ENCODE measurements around the gene HBQ1. TPM values are rescaled to one million over a fixed set of nuclear protein-coding genes. Genes with fewer than 3 reads are reported as not detected.
"Not testable (repeated sequence)": the region's sequence is repeated elsewhere in the genome, so short reads cannot be mapped to it uniquely, and the experiment has no call there.

HBQ1 gene
- total RNA-seq, 1 donor: not detected

DNA sequence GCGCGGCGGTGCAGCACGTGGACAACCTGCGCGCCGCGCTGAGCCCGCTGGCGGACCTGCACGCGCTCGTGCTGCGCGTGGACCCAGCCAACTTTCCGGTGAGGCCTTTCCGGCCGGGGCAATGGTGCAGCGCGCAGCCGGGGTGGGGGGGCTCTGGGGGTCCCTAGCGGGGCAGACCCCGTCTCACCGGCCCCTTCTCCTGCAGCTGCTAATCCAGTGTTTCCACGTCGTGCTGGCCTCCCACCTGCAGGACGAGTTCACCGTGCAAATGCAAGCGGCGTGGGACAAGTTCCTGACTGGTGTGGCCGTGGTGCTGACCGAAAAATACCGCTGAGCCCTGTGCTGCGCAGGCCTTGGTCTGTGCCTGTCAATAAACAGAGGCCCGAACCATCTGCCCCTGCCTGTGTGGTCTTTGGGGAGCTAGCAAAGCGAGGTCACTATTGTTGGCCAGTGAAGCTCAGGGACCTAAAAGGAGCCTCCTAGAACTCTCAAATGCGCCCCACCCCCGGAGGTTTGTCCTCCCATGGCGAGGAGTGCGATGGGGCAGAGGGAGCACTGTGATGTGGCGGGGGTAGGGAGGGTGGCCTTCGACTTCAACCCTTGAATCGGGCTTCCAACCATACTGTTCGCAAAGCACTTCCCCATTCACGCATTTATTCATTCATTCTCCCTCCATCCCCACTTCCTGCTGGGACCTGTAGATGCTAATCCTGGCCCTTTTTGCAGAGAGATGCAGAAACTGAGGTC lies 13.7 kb upstream of the HBQ1 start:
- H3K4me3 ChIP-seq (ENCODE audit: low read depth, low read length): no peak overlapping the region
- TF ChIP-seq, protein P1, sequence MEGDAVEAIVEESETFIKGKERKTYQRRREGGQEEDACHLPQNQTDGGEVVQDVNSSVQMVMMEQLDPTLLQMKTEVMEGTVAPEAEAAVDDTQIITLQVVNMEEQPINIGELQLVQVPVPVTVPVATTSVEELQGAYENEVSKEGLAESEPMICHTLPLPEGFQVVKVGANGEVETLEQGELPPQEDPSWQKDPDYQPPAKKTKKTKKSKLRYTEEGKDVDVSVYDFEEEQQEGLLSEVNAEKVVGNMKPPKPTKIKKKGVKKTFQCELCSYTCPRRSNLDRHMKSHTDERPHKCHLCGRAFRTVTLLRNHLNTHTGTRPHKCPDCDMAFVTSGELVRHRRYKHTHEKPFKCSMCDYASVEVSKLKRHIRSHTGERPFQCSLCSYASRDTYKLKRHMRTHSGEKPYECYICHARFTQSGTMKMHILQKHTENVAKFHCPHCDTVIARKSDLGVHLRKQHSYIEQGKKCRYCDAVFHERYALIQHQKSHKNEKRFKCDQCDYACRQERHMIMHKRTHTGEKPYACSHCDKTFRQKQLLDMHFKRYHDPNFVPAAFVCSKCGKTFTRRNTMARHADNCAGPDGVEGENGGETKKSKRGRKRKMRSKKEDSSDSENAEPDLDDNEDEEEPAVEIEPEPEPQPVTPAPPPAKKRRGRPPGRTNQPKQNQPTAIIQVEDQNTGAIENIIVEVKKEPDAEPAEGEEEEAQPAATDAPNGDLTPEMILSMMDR (IDR thresholded peaks at IDR 0.05; ENCODE audit: insufficient read depth, low read depth, low read length): no peak
- DNase-seq (ENCODE audit: low read depth): no peak

DNA sequence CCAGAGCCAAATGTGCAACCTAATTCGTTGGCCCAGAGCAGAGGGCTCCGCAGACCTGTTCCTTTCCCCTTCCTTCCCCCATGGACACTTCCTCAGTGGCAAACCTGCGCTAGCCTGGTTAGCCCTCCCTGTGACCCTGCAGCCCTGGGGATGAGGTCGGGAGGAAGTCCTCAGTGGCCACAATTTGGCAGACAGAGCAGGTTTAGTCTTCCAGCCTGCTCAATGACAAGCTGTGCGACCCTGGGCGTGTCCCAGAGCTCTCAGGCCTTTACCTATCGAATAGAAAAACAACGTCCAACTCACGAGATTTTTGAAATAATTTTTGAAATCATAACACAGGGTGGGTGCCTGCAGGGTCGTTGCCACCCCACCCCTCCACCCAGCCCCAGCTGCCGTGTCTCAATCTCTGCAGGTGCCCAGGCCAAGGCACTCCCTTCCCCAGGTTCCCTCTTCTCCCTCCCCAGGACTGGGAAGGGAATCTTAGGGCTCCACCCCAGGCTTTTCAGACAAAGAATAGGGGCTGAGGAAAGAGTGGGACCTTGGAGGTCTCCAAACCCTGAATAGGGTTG lies 13.1 kb upstream of the HBQ1 start:
- H3K4me3 ChIP-seq (ENCODE audit: low read depth, low read length): no peak overlapping the region
- TF ChIP-seq, protein P1 (IDR thresholded peaks at IDR 0.05; ENCODE audit: insufficient read depth, low read depth, low read length): no peak
- DNase-seq (ENCODE audit: low read depth): no peak

DNA sequence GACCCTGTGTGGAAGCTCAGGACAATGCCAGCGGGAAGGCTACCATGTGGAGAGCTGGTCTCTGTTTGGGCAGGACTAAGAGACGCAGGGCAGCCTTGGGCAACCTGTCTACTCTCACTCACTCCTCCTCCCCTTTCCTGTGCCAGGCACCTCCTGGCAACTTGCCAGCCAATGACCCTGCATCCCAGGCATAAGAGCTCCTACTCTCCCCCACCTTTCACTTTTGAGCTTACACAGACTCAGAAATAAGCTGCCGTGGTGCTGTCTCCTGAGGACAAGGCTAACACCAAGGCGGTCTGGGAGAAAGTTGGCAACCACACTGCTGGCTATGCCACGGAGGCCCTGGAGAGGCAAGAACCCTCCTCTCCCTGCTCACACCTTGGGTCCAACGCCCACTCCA lies 11.8 kb upstream of the HBQ1 start:
- TF ChIP-seq, protein P1 (IDR thresholded peaks at IDR 0.05; ENCODE audit: insufficient read depth, low read depth, low read length): no peak
- no peak for DNase-seq (ENCODE audit: low read depth)
- H3K4me3 ChIP-seq (ENCODE audit: low read depth, low read length): no peak overlapping the region

DNA sequence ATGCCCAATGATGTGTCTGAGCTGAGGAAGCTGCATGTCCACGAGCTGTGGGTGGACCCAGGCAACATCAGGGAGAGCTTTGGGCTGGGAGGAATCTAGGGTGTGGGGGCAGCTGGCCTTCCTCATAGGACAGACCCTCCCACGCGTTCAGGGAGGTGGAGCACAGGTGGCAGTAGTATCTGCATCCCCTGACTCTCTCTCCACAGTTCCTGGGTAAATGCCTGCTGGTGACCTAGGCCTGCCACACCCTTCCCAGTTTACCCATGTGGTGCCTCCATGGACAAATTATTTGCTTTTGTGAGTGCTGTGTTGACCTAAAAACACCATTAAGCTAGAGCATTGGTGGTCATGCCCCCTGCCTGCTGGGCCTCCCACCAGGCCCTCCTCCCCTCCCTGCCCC lies 11.2 kb upstream of the HBQ1 start:
- no peak for DNase-seq (ENCODE audit: low read depth)
- no peak overlapping the region for H3K4me3 ChIP-seq (ENCODE audit: low read depth, low read length)
- TF ChIP-seq, protein P1 (IDR thresholded peaks at IDR 0.05; ENCODE audit: insufficient read depth, low read depth, low read length): no peak

DNA sequence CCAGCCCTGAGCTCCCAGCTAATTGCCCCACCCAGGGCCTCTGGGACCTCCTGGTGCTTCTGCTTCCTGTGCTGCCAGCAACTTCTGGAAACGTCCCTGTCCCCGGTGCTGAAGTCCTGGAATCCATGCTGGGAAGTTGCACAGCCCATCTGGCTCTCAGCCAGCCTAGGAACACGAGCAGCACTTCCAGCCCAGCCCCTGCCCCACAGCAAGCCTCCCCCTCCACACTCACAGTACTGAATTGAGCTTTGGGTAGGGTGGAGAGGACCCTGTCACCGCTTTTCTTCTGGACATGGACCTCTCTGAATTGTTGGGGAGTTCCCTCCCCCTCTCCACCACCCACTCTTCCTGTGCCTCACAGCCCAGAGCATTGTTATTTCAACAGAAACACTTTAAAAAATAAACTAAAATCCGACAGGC lies 10.2 kb upstream of the HBQ1 start:
- not testable (repeated sequence) for H3K4me3 ChIP-seq (ENCODE audit: low read depth, low read length); DNase-seq (ENCODE audit: low read depth)

DNA sequence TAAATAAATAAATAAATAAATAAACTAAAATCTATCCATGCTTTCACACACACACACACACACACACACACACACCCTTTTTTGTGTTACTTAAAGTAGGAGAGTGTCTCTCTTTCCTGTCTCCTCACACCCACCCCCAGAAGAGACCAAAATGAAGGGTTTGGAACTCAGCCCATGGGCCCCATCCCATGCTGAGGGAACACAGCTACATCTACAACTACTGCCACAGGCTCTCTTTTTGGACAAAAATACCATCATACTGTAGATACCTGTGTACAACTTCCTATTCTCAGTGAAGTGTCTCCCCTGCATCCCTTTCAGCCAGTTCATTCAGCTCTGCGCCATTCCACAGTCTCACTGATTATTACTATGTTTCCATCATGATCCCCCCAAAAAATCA lies 9.5 kb upstream of the HBQ1 start:
- TF ChIP-seq, protein P1 (IDR thresholded peaks at IDR 0.05; ENCODE audit: insufficient read depth, low read depth, low read length): no peak
- H3K4me3 ChIP-seq (ENCODE audit: low read depth, low read length): no peak overlapping the region
- DNase-seq (ENCODE audit: low read depth): no peak

DNA sequence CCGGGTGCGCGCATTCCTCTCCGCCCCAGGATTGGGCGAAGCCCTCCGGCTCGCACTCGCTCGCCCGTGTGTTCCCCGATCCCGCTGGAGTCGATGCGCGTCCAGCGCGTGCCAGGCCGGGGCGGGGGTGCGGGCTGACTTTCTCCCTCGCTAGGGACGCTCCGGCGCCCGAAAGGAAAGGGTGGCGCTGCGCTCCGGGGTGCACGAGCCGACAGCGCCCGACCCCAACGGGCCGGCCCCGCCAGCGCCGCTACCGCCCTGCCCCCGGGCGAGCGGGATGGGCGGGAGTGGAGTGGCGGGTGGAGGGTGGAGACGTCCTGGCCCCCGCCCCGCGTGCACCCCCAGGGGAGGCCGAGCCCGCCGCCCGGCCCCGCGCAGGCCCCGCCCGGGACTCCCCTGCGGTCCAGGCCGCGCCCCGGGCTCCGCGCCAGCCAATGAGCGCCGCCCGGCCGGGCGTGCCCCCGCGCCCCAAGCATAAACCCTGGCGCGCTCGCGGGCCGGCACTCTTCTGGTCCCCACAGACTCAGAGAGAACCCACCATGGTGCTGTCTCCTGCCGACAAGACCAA lies 7.8 kb upstream of the HBQ1 start, which contains the start of gene HBA2:
Gene HBA2 (plus strand): TSS at position 503 of the 568 bp plus-strand sequence. CDS start 37 bp downstream, at position 540.
- not testable (repeated sequence) for H3K4me3 ChIP-seq (ENCODE audit: low read depth, low read length); DNase-seq (ENCODE audit: low read depth)

DNA sequence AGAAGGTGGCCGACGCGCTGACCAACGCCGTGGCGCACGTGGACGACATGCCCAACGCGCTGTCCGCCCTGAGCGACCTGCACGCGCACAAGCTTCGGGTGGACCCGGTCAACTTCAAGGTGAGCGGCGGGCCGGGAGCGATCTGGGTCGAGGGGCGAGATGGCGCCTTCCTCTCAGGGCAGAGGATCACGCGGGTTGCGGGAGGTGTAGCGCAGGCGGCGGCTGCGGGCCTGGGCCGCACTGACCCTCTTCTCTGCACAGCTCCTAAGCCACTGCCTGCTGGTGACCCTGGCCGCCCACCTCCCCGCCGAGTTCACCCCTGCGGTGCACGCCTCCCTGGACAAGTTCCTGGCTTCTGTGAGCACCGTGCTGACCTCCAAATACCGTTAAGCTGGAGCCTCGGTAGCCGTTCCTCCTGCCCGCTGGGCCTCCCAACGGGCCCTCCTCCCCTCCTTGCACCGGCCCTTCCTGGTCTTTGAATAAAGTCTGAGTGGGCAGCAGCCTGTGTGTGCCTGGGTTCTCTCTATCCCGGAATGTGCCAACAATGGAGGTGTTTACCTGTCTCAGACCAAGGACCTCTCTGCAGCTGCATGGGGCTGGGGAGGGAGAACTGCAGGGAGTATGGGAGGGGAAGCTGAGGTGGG lies 6.9 kb upstream of the HBQ1 start:
- not testable (repeated sequence) for DNase-seq (ENCODE audit: low read depth); H3K4me3 ChIP-seq (ENCODE audit: low read depth, low read length)

DNA sequence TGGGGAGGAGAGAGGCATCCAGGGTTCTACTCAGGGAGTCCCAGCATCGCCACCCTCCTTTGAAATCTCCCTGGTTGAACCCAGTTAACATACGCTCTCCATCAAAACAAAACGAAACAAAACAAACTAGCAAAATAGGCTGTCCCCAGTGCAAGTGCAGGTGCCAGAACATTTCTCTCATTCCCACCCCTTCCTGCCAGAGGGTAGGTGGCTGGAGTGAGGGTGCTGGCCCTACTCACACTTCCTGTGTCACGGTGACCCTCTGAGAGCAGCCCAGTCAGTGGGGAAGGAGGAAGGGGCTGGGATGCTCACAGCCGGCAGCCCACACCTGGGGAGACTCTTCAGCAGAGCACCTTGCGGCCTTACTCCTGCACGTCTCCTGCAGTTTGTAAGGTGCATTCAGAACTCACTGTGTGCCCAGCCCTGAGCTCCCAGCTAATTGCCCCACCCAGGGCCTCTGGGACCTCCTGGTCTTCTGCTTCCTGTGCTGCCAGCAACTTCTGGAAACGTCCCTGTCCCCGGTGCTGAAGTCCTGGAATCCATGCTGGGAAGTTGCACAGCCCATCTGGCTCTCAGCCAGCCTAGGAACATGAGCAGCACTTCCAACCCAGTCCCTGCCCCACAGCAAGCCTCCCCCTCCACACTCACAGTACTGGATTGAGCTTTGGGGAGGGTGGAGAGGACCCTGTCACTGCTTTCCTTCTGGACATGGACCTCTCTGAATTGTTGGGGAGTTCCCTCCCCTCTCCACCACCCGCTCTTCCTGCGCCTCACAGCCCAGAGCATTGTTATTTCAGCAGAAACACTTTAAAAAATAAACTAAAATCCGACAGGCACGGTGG lies 6.1 kb upstream of the HBQ1 start:
- DNase-seq (ENCODE audit: low read depth); H3K4me3 ChIP-seq (ENCODE audit: low read depth, low read length): not testable (repeated sequence)
